DND-41 (cell line): ENCODE measurements around the gene FGF18.

Experiments used
- ATAC-seq: fragments of 200-7000 bp; cut with Tn5 transposase; 3 replicates; pipeline ENCODE4 v1.9.1; 2021; ENCODE audit warnings: low read depth; ENCODE audit not compliant: insufficient read depth
- DNase-seq: peaks from one replicate; pipeline ENCODE4 v3.0.0-alpha.2; 2020
- H2AFZ ChIP-seq: 2 replicates; pipeline ENCODE4 v1.6.0; 2012; ENCODE audit warnings: low read depth, low read length
- H3K27ac ChIP-seq: 2 replicates; pipeline ENCODE4 v1.5.1; 2012; ENCODE audit warnings: low read length, inconsistent platforms
- H3K27me3 ChIP-seq: fragments of 200-600 bp; sonication (generic); 2 replicates; pipeline ENCODE4 v1.6.0; 2012; ENCODE audit warnings: low read length, mild to moderate bottlenecking, inconsistent platforms; ENCODE audit not compliant: insufficient read depth, poor library complexity
- H3K36me3 ChIP-seq: 2 replicates; pipeline ENCODE4 v1.5.1; 2012; ENCODE audit warnings: low read length, inconsistent platforms; ENCODE audit not compliant: insufficient read depth
- H3K4me1 ChIP-seq: 2 replicates; pipeline ENCODE4 v1.5.1; 2012; ENCODE audit warnings: mild to moderate bottlenecking, low read length; ENCODE audit not compliant: insufficient read depth
- H3K4me2 ChIP-seq: 2 replicates; pipeline ENCODE4 v1.6.0; 2012; ENCODE audit warnings: mild to moderate bottlenecking, moderate library complexity, low read length, inconsistent platforms; ENCODE audit not compliant: insufficient read depth
- H3K4me3 ChIP-seq, 2 experiments: fragments of 200-600 bp in 1 of 2; shearing (Covaris generic) in 1 of 2; 2 replicates each; pipeline ENCODE4 v1.5.1; 2012 to 2016; ENCODE audit warnings: inconsistent platforms in 2 of 2, low read length in 2 of 2, mild to moderate bottlenecking in 2 of 2, low read depth in 1 of 2, moderate library complexity in 1 of 2
- H3K79me2 ChIP-seq: 2 replicates; pipeline ENCODE4 v1.6.0; 2012; ENCODE audit warnings: low read length, inconsistent platforms; ENCODE audit not compliant: insufficient read depth
- H3K9ac ChIP-seq: 2 replicates; pipeline ENCODE4 v1.6.0; 2012; ENCODE audit warnings: low read depth, mild to moderate bottlenecking, inconsistent platforms, low read length, moderate library complexity
- H3K9me3 ChIP-seq: 2 replicates; pipeline ENCODE4 v1.5.1; 2012; ENCODE audit warnings: low read length, moderate library complexity, mild to moderate bottlenecking, inconsistent platforms; ENCODE audit not compliant: insufficient read depth, severe bottlenecking
- H4K20me1 ChIP-seq: 2 replicates; pipeline ENCODE4 v1.6.0; 2012; ENCODE audit warnings: low read length; ENCODE audit not compliant: insufficient read depth
- EZH2 ChIP-seq: IDR thresholded peaks from 3 replicates; pipeline ENCODE4 v1.6.1; 2012; ENCODE audit warnings: borderline replicate concordance, low read depth, mild to moderate bottlenecking, moderate library complexity, low read length, inconsistent platforms; ENCODE audit not compliant: severe bottlenecking
- TF ChIP-seq, protein P1 (sequence below): IDR thresholded peaks from 2 replicates; pipeline ENCODE4 v1.5.1; 2012; ENCODE audit warnings: borderline replicate concordance, low read length, moderate library complexity, mild to moderate bottlenecking; ENCODE audit not compliant: poor library complexity, severe bottlenecking; ENCODE audit errors: extremely low read depth

The FGF18 gene

DNA sequence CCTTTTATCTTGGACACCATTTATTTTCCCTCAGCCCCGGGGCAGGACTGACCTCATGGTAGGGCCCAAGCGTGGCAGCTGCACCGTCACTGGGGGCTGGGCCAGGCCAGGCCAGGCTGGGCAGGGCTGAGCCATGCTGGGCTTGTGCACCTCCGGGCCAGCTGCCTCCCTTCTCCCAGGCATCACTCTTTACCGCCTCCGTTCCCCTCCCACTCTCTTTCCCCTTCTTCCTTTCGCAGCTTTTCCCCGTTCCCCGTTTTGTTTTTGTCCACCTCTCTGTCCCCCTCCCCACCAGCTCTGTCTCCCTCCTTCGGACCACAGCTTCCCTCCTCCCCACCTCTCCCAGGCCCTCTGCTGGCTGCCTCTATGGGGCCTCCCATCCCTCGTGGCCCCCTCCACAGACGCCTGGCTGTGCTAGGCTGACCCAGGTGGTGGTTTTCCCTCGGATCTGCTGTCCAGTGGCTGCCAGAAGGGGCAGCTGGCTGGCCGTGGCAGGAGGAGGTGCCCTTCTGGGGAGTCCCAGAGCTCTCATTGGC lies 17.9 kb downstream of the FGF18 start:
- Histone ChIP-seq H3K27ac (no peak overlapping the region), H3K9ac (no peak overlapping the region), H2AFZ (no peak overlapping the region), H3K4me1 (no peaks in the 10 kb centered on the region), H3K4me3 (no peak overlapping the region), H3K9me3 (no peaks in the 10 kb centered on the region), H3K79me2 (no peaks in the 10 kb centered on the region), H3K27me3 (no peaks in the 10 kb centered on the region), H3K36me3 (no peaks in the 10 kb centered on the region), H4K20me1 (peaks cover 5% of the 10 kb centered on the region; the same call in 1 of the 2 replicates), H3K4me2 (no peak overlapping the region)
- no peak for DNase-seq
- no peak for TF ChIP-seq EZH2
- TF ChIP-seq, protein P1, sequence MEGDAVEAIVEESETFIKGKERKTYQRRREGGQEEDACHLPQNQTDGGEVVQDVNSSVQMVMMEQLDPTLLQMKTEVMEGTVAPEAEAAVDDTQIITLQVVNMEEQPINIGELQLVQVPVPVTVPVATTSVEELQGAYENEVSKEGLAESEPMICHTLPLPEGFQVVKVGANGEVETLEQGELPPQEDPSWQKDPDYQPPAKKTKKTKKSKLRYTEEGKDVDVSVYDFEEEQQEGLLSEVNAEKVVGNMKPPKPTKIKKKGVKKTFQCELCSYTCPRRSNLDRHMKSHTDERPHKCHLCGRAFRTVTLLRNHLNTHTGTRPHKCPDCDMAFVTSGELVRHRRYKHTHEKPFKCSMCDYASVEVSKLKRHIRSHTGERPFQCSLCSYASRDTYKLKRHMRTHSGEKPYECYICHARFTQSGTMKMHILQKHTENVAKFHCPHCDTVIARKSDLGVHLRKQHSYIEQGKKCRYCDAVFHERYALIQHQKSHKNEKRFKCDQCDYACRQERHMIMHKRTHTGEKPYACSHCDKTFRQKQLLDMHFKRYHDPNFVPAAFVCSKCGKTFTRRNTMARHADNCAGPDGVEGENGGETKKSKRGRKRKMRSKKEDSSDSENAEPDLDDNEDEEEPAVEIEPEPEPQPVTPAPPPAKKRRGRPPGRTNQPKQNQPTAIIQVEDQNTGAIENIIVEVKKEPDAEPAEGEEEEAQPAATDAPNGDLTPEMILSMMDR = no peak
- ATAC-seq = no peak

DNA sequence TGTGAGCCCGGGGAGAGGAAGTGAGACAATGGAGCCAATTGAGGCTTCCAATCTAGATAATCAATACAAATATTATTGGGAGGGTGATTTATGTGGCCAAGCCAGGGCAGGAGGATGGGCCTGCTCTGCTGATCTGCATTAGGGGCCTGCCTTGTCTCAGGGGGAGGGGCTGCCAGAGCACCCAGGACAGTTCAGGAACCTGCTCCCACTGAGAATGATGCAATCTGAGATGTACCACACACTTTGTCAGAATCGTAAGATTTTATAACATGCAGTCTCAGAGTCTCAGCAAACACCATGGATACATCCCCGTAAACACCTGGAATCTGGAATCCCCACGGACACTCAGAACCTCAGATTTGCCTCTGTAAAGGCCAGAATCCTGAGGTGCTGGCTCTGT lies 19.3 kb downstream of the FGF18 start:
- no peak overlapping the region for H3K4me3 ChIP-seq
- no peaks in the 10 kb centered on the region for H3K9me3 ChIP-seq
- H4K20me1 ChIP-seq = peaks cover 5% of the 10 kb centered on the region; the same call in 1 of the 2 replicates
- no peak for DNase-seq
- H3K9ac ChIP-seq = no peak overlapping the region
- H3K4me2 ChIP-seq = no peak overlapping the region
- H3K27ac ChIP-seq = no peak overlapping the region
- ATAC-seq = peak; percentile 39; the same call in 1 of the 3 replicates
- no peaks in the 10 kb centered on the region for H3K79me2 ChIP-seq
- H3K27me3 ChIP-seq = no peaks in the 10 kb centered on the region
- H3K4me1 ChIP-seq = no peaks in the 10 kb centered on the region
- no peak overlapping the region for H2AFZ ChIP-seq
- no peaks in the 10 kb centered on the region for H3K36me3 ChIP-seq
- TF ChIP-seq EZH2 = no peak
- TF ChIP-seq, protein P1 = no peak

DNA sequence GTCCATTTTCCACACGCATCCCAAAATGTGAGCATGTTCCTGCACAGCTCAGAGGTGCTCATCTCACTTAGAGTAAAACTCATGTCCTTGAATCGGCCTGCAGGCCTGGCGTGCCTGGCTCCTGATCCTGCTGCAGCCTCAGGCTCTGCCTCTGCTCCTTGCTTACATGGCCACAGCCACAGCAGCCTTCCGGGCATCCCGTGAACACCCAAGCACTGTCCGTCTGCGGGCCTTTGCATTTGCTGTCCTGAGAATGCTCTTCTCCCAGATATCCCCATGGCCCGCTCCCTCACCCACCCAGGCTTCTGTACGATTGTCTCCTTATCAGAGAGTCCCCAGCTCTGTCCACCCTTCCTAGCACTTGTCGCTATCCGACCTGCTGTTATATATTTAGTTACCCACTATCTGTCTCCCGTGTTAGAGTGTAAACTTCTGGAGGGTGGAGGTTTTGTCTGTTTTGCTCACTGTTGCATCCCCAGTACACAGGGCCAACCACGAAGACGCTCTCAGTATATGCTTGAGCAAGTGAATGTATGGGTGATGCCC lies 21.9 kb downstream of the FGF18 start:
- no peaks in the 10 kb centered on the region for H3K79me2 ChIP-seq
- DNase-seq (no peak), ATAC-seq (0 out of 3 replicates have a peak, but pooled peaks have one; percentile 24)
- no peak overlapping the region for H2AFZ ChIP-seq
- H3K4me1 ChIP-seq = no peaks in the 10 kb centered on the region
- H3K4me2 ChIP-seq = no peak overlapping the region
- no peak overlapping the region for H3K9ac ChIP-seq
- H3K9me3 ChIP-seq = no peaks in the 10 kb centered on the region
- no peaks in the 10 kb centered on the region for H3K27me3 ChIP-seq
- H4K20me1 ChIP-seq = peaks cover 5% of the 10 kb centered on the region; the same call in 1 of the 2 replicates
- TF ChIP-seq, protein P1 = no peak
- no peak for TF ChIP-seq EZH2
- H3K4me3 ChIP-seq = no peak overlapping the region
- no peak overlapping the region for H3K27ac ChIP-seq
- H3K36me3 ChIP-seq = no peaks in the 10 kb centered on the region
